GM19438 (cell line): ENCODE data around the gene COX15.
"Not testable (repeated sequence)": the region's sequence is repeated elsewhere in the genome, so short reads cannot be mapped to it uniquely, and the experiment has no call there.

ENCODE experiments used
- ATAC-seq: cut with Tn5 transposase; IDR thresholded peaks from one replicate; pipeline ENCODE4 v1.9.1; 2021; ENCODE audit warnings: low read depth; ENCODE audit not compliant: unreplicated experiment

Gene COX15

DNA sequence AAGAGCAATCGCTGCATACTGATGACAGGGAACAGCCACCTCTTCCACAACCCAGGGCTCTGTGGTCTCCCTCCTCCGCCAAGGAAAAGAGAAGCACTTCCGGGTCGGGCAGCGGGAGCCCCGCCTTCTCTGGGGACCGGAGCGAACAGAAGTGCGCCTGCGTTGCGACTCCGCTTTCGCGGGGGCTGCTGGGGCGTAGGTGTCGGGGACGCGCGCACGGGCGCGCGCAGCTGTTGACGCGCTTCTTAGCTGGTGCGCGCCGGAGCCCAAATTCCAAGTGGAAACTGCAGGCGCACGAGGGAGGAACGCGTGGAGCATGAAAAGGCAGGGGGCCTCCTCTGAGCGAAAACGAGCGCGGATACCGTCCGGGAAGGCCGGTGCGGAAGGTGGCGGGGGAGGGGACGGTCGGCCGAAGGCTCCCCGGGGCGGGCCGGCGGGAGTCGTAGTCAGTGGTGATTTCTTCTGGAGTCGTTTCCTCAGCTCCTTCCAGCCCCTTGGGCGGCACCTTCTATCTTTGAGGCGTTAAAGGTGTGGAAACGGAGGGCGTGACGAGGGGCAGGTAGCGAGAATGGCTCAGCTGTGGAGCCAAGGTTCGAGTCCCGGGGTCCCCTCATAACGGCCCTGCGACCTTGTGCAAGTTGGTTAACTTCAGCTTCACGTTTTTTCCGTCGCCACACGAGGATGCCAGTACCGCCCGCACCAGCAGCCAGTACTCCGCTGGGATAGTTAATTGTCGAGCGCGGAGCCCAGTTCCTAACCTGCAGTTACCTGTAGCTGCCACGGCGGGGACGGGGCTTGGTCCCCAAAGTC lies at the start of gene COX15, which contains the start of gene CUTC:
Gene COX15 (minus strand): TSS at position 95 of the 810 bp plus-strand sequence. CDS start 78 bp downstream, at position 17.
Gene CUTC (plus strand): TSS at position 202 of the 810 bp plus-strand sequence. CDS start 115 bp downstream, at position 317.
- peak; percentile 90 for ATAC-seq

DNA sequence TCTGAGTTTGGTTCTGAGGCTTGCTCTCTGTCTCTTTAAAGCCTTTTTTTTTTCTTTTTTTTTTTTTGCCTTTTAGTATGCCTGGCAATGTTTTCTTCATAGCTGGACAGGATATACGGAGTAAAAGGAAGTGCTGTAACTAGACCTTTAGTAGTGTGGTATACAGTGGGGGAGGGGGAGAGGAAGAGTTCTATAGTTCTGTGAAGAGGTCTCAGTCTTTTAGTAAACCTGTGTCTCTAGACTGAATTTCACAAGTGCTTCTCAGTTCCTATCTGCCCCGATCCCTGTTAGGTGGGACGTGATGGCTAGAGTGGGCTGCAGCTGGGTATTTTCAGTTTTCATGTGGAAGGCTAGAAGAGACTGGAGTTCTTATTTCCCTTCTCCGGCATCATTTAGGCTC lies 47.4 kb upstream of the COX15 start:
- no peak for ATAC-seq

DNA sequence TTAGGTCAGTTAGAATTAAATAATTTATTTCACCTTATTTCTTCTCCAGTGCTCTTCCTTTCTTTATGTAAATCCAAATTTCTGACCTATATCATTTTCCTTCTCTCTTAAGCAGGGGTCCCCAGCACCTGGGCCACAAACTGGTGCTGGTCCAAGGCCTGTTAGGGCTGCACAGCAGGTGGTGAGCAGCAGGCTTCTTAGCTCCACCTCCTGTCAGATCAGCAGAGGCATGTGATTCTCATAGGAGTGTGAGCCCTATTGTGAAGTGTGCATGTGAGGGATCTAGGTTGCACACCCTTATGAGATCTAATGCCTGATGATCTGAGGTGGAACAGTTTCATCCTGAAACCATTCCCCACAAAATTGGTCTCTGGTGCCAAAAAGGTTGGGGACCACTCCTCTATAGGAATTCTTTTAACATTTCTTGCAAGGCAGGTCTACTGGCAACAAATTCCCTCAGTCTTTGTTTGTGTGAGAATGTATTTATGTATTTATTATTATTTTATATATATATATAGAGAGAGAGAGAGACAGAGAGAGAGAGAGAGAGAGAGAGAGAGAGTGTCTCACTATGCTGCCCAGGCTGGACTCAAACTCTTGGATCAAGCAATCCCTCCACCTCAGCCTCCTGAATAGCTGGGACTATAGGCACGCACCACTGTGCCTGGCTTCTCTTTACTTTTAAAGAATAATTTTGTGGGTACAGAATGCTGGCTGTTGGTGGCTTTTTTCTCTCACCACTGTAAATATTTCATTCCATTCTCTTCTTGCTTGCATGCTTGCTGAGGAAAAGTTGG lies 46.2 kb upstream of the COX15 start:
- ATAC-seq, result no peak

DNA sequence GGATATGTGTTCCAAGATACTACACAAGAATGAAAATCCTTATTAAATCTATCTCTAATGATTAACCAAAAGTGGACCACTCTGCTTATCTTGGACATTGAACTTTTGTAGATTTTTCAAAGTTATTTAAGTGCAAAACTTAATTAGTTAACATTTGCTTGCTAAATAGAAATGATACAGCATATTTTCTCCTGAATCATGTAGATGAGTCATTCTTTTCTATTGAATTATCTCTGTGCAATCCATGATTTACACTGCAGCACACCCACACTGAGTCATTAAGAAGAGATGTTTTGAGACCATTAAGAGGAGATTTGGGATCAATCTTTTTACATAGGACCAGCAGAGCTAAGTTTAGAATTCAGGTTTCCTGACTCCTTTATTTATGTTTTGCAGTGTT lies 43.9 kb upstream of the COX15 start:
- no peak for ATAC-seq

DNA sequence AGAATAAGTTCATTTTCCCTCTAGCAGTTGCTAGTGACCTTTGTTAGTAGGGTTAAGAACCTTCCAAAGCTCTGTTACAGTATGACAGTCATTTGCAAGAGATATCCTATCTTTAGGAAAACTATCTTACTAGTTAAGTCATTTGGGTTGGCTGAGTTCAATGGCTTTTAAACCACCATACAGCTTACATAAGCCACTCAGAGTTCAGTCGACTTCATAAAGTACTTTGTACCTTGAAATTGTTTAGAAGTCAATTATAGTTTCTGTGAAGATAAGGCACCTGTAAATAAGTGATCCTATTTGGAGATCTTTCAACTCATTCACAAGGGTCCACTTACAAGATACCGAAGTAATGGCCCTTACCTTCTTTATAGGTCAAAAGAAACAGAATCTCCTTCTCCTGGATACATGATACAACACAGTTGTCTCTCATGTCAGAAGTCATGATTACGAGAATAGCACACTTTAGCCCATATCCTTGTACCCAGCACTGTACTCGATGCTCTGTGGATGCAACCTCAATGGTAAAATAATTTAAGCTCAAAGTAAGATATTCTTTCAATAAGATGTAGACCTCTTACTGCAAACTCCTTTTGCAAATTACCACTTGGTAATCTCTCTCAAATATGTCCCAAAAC lies 38.6 kb upstream of the COX15 start:
- no peak for ATAC-seq

DNA sequence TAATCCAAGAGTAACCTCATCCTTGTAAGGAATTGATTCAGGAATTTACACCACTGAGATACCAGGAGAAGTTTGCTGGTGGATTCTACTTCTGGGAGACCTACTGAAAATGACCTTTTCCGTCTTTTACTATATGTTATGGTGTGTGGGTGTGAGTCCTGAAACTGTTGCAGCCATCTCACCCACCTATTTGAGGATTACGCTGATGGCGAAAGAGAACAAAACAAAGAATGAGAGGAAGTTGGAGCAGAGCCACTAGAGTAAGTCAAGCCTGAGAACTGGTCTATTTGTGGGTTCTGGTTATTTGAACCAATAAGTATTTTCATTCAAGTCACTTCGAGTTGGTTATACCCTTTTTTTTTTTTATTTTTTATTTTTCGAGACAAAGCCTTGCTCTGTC lies 37.8 kb upstream of the COX15 start:
- ATAC-seq, result no peak

DNA sequence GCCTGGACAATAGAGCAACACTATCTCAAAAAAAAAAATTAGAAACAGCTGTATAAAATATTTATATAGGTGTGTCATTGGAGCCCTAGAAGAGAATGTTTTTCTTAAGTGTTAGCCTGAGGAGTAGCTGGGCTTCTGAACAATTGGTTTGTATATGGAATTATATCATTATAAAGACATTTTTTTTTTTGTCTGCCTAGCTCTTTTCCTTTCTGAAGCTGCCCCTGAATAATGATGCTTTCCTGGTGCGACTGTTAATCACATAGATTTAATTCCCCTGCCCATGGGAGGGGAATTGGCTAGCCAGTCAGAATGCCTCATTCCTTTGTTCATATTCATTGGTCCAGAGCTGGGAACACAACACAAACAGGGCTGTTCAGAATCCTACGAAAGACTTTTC lies 36.6 kb upstream of the COX15 start:
- no peak for ATAC-seq

DNA sequence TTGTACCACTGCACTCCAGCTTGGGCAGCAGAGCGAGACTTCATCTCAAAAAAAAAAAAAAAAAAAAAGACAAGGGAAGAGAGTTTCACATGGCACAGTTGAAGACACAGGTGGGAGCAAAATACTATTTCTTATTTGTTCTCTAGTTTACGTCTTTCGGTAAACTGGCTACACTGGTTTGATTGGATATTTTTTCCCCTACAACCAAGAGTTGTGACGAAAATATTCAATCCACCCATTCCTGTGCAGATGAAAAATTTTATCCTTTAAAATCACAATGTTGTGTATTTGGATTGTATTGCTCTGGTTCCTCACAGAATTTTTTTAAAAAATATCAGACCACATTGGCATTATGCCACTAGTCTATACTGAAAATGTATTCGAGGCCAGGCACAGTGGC lies 36.0 kb upstream of the COX15 start:
- ATAC-seq, result no peak

DNA sequence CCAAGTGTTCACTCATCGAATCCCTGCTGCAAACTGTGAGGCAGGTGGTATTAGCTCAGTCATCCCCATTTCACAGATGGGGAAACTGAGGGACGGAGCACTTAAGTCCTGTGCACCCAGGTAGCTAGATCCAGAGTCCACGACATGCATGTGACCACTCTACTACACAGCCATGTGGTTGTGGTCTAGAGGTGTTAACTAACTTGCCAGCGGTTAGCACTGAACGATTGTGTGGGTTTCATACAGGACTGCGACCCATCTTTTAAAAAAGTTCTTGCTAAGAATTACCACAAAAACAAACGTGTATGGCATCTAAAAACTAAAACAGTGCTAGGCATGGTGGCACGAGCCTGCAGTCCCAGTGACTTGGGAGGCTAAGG lies 34.4 kb upstream of the COX15 start:
- ATAC-seq, result no peak

DNA sequence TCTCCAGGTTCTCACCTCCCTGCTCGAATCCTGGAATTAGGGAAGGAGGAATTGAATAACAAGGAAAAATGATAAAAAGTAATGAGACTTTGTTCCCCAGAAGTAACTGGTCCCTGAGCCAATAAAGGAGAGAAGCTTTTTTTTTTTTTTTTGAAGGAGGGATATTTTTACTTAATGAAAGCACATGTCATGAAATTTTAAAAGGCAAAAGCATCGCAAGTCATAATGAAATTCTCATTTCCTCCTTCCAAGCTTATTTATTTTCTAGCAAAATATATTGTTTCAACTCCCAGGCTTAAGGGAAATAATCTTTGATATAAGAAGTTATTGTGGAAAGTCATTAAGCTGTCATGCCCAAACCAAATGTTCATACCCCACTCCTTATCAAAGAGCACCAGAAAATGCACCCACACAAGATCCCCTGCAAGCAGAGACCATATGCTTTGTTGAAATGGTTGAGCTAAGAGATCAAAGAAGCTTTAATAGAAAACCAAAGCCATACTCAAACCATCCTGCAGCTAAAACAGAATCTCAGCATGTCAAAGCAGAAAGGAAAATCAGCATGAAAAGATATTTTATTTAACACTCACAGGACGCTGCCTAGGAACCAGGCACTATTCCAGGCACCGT lies 33.9 kb upstream of the COX15 start:
- no peak for ATAC-seq

DNA sequence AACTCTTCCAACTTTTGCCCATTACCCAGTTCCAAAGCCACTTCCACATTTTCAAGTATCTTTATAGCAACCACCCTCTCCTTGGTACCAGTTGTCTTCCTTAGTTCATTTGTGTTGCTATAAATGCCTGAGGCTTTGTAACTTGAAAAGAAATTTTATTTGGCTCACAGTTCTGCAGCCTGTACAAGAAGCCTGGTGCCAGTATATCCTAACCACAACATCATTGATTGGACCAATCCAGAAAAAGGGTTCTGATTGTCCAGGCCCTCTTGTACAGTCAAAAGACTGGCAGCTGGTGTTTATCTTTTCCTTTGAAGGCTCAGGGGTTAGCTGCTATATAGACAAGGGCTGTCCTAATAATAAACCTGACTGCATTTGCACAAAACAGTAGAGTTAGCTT lies 29.4 kb upstream of the COX15 start:
- ATAC-seq, result no peak

DNA sequence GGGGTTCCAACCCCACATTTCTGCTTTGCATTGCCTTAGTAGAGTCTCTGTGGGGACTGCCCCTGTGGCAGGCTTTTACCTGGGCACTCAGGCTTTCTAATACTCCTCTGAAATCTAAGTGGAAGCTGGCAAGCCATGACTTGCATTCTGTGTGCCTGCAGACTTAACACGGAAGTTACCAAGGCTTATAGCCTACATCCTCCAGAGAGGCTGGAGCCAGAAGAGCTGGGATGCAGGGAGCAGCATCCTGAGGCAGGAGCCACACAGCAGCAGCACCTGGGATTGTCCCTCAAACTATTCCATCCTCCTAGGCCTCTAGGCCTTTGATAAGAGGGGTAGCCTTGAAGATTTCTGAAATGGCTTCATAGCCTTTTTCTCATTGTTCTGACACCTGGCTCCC lies 28.4 kb upstream of the COX15 start:
- no peak for ATAC-seq

DNA sequence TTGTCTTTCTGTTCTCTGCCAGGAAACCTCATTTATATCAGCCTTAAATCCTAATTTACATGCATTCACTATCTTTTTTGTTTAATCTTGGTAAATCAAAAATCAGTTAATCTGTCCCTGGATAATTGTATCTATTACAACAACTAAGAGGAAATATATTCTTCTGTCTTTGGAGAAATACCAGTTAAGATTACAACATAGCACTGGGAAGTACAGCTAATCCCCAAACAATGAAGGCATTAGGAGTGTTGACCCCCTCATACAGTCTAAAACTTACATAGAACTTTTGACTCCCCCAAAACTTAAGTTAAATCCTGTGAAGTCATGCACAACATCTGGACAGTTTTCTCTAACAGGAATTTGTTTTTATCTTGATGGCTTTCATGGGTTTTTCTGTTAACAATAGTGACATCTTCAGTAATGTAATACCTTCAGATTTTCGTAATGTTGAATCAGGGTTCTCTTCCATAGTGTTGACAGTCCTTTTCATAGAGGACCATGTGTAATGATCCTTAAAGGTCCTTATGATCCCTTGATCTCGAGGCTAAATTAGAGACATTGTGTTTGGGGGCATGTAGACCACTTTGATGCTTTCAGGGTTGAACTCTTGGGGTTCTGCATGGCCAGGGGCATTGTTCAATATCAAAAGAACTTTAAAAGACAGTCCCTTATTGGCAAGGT lies 26.4 kb upstream of the COX15 start:
- no peak for ATAC-seq

DNA sequence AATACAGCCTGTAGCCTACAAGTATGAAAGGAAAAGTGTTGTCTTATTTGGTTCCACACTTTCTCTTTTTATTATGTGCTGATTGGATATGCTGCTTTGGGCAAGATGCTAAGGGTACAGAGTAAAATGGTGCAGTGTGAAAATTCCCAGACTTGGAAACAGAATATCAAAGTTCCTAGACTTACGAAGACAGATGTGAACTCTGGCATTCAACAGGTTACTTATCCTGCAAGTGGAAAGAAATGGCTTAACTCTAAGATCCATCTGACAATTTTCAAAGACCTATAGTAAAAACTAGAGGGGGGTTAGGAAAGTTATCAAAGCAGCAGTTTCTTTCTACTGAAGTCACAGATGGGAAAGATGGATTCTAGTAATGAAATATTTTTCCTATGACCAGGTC lies 24.2 kb upstream of the COX15 start:
- no peak for ATAC-seq

DNA sequence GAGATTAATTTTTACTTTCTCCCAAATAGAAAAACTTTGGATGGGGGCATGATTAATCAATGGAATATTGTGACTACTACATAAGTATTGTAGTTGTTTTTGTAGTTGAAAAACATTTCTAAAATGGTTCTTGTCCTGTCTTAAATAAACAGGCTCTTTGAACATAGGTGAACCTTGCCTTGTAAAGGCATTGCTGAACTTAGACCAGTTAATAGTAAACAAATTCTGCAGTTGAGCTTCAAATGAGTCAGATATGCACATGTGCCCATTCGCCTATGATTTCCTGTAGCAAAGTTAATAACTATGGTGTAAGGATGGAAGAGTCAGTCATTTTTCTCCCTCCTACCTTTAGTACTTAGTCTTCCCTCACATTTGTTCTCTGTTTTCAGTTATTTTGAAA lies 22.7 kb upstream of the COX15 start:
- ATAC-seq, result no peak

DNA sequence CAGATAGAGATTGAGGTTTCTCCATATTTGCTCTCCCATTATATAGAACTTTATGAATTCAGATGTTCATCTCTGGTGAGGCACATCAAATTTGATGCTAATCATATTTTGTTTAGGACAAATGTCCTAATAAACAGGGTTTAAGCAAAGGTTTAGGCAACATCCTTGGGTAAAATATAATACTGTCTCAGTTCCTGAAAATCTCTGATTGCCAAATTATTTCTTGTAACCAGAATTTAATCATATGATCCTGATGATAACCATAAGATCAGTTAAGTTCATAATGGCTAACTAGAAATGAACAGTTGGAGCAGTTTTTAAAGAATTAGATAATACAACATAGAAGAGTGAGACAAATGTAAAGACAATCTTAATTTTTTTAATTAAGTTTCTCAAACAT lies 18.7 kb upstream of the COX15 start:
- no peak for ATAC-seq

DNA sequence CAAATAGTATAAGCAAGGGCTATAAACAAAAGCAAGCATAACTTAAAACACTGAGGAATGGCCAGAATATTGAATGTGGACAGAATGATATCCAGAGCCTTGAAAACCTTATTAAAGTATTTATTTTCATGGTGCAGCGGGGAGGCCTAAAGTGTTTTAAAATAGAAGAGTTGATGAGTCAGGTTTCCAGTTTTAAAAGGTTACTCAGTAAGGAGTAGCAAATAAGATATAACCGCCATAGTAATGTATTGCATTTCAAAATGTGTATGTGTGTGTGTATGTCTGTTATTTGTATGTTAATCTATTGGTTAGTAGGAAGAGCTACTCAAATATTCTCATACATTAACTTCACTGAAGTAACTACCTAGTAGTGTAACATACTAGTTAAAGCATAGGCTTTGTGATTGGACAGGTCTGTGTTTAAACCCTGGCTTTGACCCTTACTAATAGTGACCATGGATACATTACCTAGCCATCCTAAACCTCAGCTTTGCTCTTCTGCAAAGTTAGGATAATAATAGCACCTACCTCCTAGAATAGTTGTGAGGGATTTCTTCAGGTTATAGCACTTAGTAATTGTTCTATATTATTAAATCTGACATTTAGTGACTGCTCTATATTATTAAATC lies 17.0 kb upstream of the COX15 start:
- no peak for ATAC-seq

DNA sequence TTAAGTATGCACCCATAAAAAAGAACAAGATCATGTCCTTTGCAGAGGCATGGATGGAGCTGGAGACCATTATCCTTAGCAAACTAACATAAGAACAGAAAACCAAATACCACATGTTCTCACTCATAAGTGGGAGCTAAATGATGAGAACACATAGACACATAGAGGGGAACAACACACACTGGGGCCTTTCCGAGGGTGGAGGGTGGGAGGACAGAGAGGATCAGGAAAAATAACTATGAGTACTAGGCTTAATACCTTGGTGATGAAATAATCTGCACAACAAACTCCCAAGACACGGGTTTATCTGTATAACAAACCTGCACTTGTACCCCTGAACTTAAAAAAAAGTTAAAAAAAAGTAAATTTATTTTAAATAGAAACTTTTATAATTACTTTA lies 14.2 kb upstream of the COX15 start:
- not testable (repeated sequence) for ATAC-seq

DNA sequence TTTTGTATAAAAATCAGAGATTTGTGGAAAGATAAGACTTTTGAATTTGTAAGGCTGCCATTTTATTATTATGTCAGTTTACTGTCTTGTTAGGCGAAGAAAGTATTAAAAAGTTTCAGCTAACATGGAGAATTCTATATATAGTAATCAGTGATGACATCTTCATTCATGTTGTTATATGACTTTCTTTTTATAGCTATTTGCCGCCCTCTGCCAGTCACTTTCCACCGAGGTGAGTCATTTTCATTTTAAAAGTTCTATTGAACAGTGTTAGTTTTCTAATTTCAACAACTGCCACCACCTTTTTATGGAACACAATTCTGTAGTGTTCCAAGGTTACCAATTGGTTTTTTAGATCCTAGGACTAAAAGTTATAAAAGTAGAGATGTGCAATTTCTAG lies 11.9 kb upstream of the COX15 start:
- no peak for ATAC-seq

DNA sequence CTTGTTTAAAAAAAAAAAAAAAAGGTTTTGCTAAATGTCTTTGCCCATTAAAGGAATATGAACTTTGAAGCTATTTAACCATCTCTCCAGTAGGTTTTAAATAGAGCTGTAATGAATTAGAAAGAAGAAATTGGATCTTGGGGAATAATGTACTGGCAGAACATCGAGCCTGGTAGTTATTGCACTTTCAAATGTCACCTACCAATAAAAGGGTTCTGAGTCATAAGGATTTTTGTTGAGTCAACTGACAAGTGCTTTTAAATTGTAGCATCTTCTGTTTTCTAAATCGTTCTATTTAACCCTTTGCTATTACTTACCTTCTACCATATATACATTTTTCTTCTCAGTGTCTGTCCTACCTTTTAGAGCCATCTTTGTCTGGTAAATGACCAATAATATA lies 10.8 kb upstream of the COX15 start:
- ATAC-seq, result no peak
